ENCODE results near the gene HMGCR. TPM values are rescaled to one million over a fixed set of nuclear protein-coding genes. Genes with fewer than 3 reads are reported as not detected.

HMGCR gene
- total and polyA plus RNA-seq, 2 experiments from 2014 or later, result 72.2 to 331 TPM

GRCh38 chr5:75310212-75310611 lies 26.8 kb upstream of the HMGCR start:
- Histone ChIP-seq H3K9me2 (ENCODE audit: insufficient read depth) (no peaks in the 10 kb centered on the region), H3K27ac (ENCODE audit: low read depth) (no peak overlapping the region), H3K79me2 (replicated peaks; ENCODE audit: insufficient read depth) (no peaks in the 10 kb centered on the region), H2AFZ (no peak overlapping the region), H3K4me2 (no peak overlapping the region), H3F3A (replicated peaks; ENCODE audit: low read depth) (no peaks in the 10 kb centered on the region), H3K27me3 (ENCODE audit: insufficient read depth) (no peaks in the 10 kb centered on the region), H3K36me3 (ENCODE audit: insufficient read depth) (no peaks in the 10 kb centered on the region), H3K4me3 (no peak overlapping the region), H3K4me1 (ENCODE audit: insufficient read depth) (no peaks in the 10 kb centered on the region), H4K20me1 (replicated peaks; ENCODE audit: insufficient read depth) (no peaks in the 10 kb centered on the region)
- Mint-ChIP-seq H3K36me3 (ENCODE audit: low read depth) (no peaks in the 10 kb centered on the region), H3K9me3 (no peaks in the 10 kb centered on the region), H3K4me1 (no peaks in the 10 kb centered on the region), H3K27me3 (ENCODE audit: insufficient read depth, low read depth, poor library complexity) (peaks cover 1% of the 10 kb centered on the region), H3K27ac (no peak overlapping the region), H3K4me3 (no peak overlapping the region)
- DNase-seq (ENCODE audit: low spot score) (no peak), ATAC-seq (no peak)
- no peak for TF ChIP-seq CTCF (conservative IDR thresholded peaks at IDR 0.05; ENCODE audit: low read depth in 2 of 2)
- no peak for TF ChIP-seq ZNF462 (CRISPR knock-in tag; IDR thresholded peaks at IDR 0.05)
- TF ChIP-seq ZNF331 (CRISPR knock-in tag; IDR thresholded peaks at IDR 0.05; ENCODE audit: low read depth), result no peak
- TF ChIP-seq CREB1 (CRISPR knock-in tag; IDR thresholded peaks at IDR 0.05; ENCODE audit: low read depth), result no peak
- no peak for TF ChIP-seq ETS1 (IDR thresholded peaks at IDR 0.05)
- no peak for TF ChIP-seq ZNF114 (CRISPR knock-in tag; IDR thresholded peaks at IDR 0.05)
- no peak for TF ChIP-seq JUNB (IDR thresholded peaks at IDR 0.05; ENCODE audit: unreplicated experiment)
- no peak for TF ChIP-seq NANOG (IDR thresholded peaks at IDR 0.05; ENCODE audit: borderline replicate concordance)
- no peak for TF ChIP-seq POLR2AphosphoS5 (IDR thresholded peaks at IDR 0.05; ENCODE audit: low read depth)
- TF ChIP-seq EZH2phosphoT487 (IDR thresholded peaks at IDR 0.05; ENCODE audit: unreplicated experiment), result no peak
- TF ChIP-seq STAT1 (IDR thresholded peaks at IDR 0.05; ENCODE audit: unreplicated experiment), result no peak
- no peak for TF ChIP-seq EZH2 (IDR thresholded peaks at IDR 0.05; ENCODE audit: low read depth, unreplicated experiment)
- no peak for TF ChIP-seq REST (IDR thresholded peaks at IDR 0.05; ENCODE audit: unreplicated experiment)

Data from GM23338 (cell line).